ENCODE data around the gene MKRN1.
"Not testable (repeated sequence)": the region's sequence is repeated elsewhere in the genome, so short reads cannot be mapped to it uniquely, and the experiment has no call there.

MKRN1 gene

GRCh38 chr7:140479062-140479738, at the start of gene MKRN1:
MKRN1 (minus strand) TSS chr7:140479505; CDS start chr7:140479344, 161 bp downstream.
- peak; percentile 71 to 95 (median 92) for DNase-seq

GRCh38 chr7:140526787-140527664, 47.7 kb upstream of the MKRN1 start:
- no peak for DNase-seq

GRCh38 chr7:140526214-140526613, 46.9 kb upstream of the MKRN1 start:
- DNase-seq = no peak

GRCh38 chr7:140525743-140526142, 46.4 kb upstream of the MKRN1 start:
- no peak for DNase-seq

GRCh38 chr7:140521421-140521820, 42.1 kb upstream of the MKRN1 start:
- DNase-seq = no peak

- no peak for DNase-seq
Observed at GRCh38 chr7:140519007-140519399, 39.7 kb upstream of the MKRN1 start.

- DNase-seq = no peak
Observed at GRCh38 chr7:140518370-140519006, 39.2 kb upstream of the MKRN1 start.

GRCh38 chr7:140517546-140518369, 38.5 kb upstream of the MKRN1 start:
- DNase-seq = peak; percentile 2 to 82 (median 62)

GRCh38 chr7:140512317-140513000, 33.2 kb upstream of the MKRN1 start:
- no peak for DNase-seq

- DNase-seq = no peak
Observed at GRCh38 chr7:140509789-140510188, 30.5 kb upstream of the MKRN1 start.

GRCh38 chr7:140507556-140507955, 28.3 kb upstream of the MKRN1 start:
- DNase-seq = not testable (repeated sequence)

- DNase-seq = no peak
Observed at GRCh38 chr7:140506788-140507464, 27.6 kb upstream of the MKRN1 start.

- DNase-seq = no peak
Observed at GRCh38 chr7:140501966-140502365, 22.7 kb upstream of the MKRN1 start.

GRCh38 chr7:140497807-140498206, 18.5 kb upstream of the MKRN1 start:
- DNase-seq = not testable (repeated sequence)

- no peak for DNase-seq
Observed at GRCh38 chr7:140497241-140497769, 18.0 kb upstream of the MKRN1 start.

GRCh38 chr7:140495514-140496097, 16.3 kb upstream of the MKRN1 start:
- no peak for DNase-seq

- no peak for DNase-seq
Observed at GRCh38 chr7:140494867-140495266, 15.6 kb upstream of the MKRN1 start.

- no peak for DNase-seq
Observed at GRCh38 chr7:140489026-140489359, 9.7 kb upstream of the MKRN1 start.

GRCh38 chr7:140485500-140486265, 6.4 kb upstream of the MKRN1 start:
- no peak for DNase-seq

Data from C1 segment of cervical spinal cord (tissue), 14 donors.